Activated naive CD4-positive, alpha-beta T cell treated with anti-CD3 and anti-CD28 coated beads, Interleukin-2, amount 50 U/mL, for 72 hours (primary cell): ENCODE data around the gene STMN1. TPM values are rescaled to one million over a fixed set of nuclear protein-coding genes. Genes with fewer than 3 reads are reported as not detected.

Experiments
- ATAC-seq, 2 donors: fragments of 150-1000 bp; cut with Tn5 transposase; 2 replicates each; pipeline ENCODE4 v1.10.0; 2021; ENCODE audit warnings: mild to moderate bottlenecking in 2 of 2, moderate library complexity in 2 of 2
- DNase-seq, 2 donors: peaks; one replicate each; pipeline ENCODE4 v3.0.0; 2021 to 2022; ENCODE audit warnings: low spot score in 2 of 2
- H3K27ac Mint-ChIP-seq, 2 donors: one replicate each; pipeline ENCODE4 v1.8.0; 2022; ENCODE audit warnings: mild to moderate bottlenecking in 2 of 2, mixed read lengths in 2 of 2
- H3K36me3 Mint-ChIP-seq, 2 donors: one replicate each; pipeline ENCODE4 v1.8.0; 2022; ENCODE audit warnings: mixed read lengths in 2 of 2
- H3K9me3 Mint-ChIP-seq, 2 donors: one replicate each; pipeline ENCODE4 v1.8.0; 2022; ENCODE audit warnings: mixed read lengths in 2 of 2
- total RNA-seq, 2 donors: library from RNA; stranded (reverse); gene quantifications; one replicate each; pipeline ENCODE4 v1.2.3, GENCODE V29; 2022

Gene STMN1
- total RNA-seq, 2 donors from 2014 or later, result 495 to 786 TPM

DNA sequence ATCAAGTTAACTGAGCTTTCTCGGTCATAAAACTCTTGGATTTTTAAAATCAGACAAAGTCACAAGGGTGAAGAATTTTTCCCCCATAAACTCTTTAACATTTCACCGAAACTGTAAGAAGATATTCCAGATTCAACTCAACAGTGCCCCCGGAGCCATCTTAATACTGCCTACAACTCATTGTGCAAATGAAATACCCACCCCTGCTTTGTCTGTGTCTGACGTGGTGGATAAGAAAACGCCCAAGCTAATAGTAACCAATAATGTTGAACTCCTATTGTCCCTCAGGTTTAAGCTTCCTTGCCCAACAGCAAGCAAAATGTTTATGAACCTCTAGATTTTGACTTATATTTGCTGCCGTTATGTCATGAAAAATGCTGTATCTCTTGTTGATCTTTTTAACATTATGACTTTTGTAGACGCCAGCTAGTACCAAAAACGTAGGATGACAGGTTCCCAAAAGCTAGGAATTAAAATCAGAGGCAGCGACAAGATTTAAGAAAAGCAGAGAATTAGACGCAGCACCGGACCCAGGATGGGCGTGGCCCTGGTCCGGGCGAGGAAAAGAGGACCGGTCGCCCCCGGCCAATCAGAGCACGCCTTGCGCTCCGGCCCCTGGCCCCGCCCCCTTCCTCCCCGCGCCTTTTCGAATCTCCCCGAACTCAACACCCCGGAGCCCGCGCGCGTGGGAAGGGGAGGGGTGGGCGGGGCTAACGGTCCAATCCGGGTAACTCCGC, 1.1 kb downstream of the STMN1 start:
- Mint-ChIP-seq H3K36me3 (peaks cover 30 to 45% of the 10 kb centered on the region in 2 donors), H3K27ac (peak overlapping the region; percentile 81 to 94), H3K9me3 (no peaks in the 10 kb centered on the region)
- peak; percentile 90 to 93 for DNase-seq
- peak; percentile 82 to 88 for ATAC-seq

DNA sequence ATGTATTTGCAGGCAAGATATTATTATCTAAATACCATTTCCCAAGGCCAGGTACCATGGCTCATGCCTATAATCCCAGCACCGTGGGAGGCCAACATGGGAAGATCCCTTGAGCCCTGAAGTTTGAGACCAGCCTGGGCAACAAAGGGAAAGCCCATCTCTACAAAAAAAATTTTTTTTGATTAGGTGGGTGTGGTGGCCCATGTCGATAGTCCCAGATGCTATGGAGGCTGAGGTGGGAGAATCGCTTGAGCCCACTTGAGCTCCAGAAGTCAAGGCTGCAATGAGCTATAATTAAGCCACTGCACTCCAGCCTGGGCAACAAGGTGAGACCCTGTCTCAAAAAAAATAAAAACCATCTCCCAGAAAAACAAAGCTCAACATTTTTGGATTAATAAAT, 2.2 kb downstream of the STMN1 start:
- H3K27ac Mint-ChIP-seq, result no peak overlapping the region
- H3K36me3 Mint-ChIP-seq, result peaks cover 33 to 46% of the 10 kb centered on the region in 2 donors
- DNase-seq, result no peak
- no peak for ATAC-seq
- H3K9me3 Mint-ChIP-seq, result no peaks in the 10 kb centered on the region

DNA sequence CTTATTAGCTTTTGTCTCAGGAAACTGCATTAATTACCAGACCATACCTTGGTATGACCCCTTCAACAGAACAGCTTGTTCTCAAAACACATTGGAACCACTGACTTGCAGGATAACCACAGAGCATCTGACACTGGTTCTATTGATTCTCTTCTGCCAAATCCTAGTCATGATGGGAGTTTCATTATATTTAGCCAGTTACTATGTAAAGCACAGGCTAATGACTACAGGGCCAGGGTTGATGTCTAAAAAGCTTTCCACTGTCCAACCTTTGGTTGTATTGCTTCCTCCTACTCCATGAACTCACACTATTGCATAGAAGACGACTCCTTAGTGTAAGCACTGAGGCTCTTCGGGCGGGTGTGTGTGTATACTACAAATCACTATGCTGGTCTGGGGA, 3.8 kb downstream of the STMN1 start:
- H3K9me3 Mint-ChIP-seq, result no peaks in the 10 kb centered on the region
- DNase-seq (no peak), ATAC-seq (no peak)
- H3K36me3 Mint-ChIP-seq, result peaks cover 33 to 46% of the 10 kb centered on the region in 2 donors
- no peak overlapping the region for H3K27ac Mint-ChIP-seq

DNA sequence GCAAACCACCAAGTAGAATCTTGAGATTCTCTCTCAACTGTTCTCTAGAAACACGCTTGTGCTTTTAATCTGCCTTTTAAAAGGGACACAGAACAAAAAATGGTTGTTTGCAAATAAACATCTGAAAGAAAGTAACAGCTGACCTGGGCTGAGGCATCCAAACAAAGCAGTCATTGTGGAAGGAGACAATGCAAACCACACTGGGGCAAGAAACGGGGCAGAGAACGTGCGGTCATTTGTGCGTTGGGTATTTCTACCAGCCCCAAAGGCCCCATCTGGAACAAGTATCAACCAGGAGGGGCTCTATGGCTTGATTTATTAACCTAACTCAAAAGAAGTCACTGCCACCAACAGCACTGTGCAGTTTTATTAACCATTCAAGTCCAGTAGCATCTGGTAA, 6.0 kb downstream of the STMN1 start:
- H3K36me3 Mint-ChIP-seq, result peaks cover 31 to 45% of the 10 kb centered on the region in 2 donors
- no peaks in the 10 kb centered on the region for H3K9me3 Mint-ChIP-seq
- no peak overlapping the region for H3K27ac Mint-ChIP-seq
- no peak for ATAC-seq
- DNase-seq, result no peak

DNA sequence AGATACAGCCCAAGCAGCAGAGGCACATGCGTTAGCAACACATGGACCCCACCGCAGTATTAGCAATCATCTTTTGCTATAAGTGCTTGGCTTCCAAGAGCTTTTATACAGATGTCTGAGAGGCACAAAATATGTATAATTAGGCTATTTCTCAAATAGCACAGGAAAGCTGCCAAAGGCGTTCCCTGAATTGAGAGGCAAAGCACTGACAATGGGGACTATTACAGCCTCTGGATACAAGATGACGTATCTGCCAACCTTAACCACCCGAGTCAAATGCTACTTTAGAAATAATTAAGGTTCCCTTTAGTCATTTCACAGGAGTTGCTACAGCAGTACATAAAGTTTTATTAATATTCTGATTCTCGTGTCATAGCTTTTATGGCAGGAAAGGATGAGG, 6.4 kb downstream of the STMN1 start:
- DNase-seq (no peak), ATAC-seq (no peak)
- H3K36me3 Mint-ChIP-seq, result peaks cover 27 to 41% of the 10 kb centered on the region in 2 donors
- no peak overlapping the region for H3K27ac Mint-ChIP-seq
- no peaks in the 10 kb centered on the region for H3K9me3 Mint-ChIP-seq

DNA sequence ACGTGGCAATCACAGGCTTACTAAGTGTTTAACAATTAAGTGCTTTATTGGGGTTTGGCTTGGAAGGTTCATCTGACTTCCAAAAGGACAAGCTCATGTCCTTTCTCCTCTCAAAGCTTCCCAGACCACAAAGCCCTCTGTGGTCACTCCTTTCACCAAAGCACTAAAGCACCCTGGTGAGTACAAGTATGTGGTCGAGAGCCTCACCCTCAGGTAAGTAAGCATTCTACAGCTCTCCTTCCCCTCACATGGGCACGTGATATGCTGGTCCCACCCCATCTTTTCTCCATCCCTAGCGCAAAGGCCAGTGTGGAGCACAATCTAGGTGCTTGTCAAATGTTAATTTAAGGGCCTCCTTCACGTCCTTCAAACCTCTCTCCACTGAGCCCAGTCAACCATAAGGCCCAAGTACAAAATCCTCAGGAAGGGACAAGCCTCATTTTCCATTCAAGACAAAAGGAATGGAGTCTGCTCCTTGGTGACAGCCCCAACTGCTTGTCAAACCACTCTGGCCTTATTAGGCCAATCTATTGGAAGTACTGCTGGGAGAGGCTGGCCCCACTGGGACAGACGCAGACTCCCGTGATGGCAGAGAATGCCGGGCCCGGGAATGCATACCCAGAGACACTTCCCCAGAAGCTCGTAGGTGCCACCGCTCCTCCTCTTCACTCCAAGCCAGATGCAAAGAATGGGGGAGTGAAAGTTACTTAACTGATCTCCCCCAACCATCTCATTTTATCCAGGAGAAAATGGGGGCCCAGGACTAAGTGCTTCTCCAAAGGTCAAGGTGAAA, 7.8 kb downstream of the STMN1 start:
- no peak for ATAC-seq
- no peak for DNase-seq
- H3K27ac Mint-ChIP-seq, result peak overlapping the region in 1 of 2 donors; percentile 33
- H3K9me3 Mint-ChIP-seq, result no peaks in the 10 kb centered on the region
- peaks cover 19 to 27% of the 10 kb centered on the region in 2 donors for H3K36me3 Mint-ChIP-seq

DNA sequence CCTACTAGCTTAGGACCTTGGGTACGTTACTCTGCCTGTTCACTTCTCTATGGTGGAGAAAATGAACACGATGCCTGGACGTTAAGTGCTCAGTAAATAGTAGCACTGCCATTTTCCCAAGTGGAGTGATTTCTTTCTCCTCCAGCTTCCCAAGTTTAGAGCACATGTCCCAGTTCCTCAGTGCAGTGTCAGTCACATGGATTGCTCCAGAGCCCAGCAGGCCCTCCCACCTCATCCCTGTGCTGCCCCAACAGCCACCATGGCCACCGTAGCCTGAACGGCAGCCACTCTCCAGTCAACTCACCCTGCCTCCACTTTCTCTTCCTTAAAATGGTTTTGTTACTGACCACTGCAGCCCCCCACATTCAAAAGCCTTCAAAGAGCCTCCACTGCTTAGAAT, 8.5 kb downstream of the STMN1 start:
- Mint-ChIP-seq H3K27ac (no peak overlapping the region), H3K9me3 (no peaks in the 10 kb centered on the region), H3K36me3 (peaks cover 19 to 20% of the 10 kb centered on the region in 2 donors)
- ATAC-seq, result no peak
- no peak for DNase-seq

DNA sequence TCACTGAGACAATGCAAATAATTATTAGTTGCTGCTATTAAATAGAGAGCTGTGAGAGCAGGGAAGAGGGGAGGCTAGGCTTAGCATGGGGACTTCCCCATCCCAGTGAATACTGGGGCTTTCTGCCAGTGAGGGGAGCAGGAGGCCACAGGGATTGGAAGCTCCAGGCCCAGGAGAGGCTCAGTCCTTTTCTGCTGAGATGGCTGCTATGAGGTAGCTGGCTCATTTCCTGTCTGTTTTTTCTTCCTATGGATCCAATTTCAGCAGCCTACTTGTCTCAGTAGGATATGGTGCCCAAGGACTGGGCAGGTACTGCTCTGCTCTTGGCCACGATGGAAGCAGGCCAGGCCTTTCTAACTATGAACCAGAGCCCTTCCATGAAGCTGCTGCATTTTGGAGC, 10.0 kb downstream of the STMN1 start:
- Mint-ChIP-seq H3K27ac (no peak overlapping the region), H3K9me3 (no peaks in the 10 kb centered on the region)

DNA sequence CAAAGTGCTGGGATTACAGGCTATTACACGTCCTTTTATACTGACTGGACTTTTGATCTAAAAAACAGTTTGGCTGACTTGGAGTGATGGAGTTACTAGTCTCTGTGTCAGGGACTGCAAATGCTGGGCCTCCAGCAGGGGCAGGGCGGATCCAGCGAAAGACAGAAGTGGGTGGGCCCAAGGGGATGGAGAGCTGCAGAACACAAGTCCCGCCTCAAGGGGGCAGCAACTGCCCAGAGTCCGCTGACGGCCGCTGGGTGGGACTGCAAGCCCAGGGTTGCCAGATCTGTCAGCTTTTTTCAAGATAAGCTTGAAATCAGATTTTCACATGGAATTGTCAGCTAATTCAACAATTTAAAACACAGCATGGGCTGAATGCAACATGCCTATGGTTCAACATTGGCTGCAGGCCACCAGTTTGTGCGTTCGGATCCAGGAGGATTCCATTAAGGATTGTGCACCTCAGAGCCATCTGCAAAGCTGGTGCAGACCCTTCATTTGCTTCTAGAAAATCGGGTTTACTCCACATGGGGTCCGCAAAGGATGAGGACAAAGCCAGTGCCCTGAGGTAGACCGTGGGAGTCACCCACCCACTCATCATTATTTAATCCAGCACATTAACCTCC, 10.7 kb downstream of the STMN1 start:
- ATAC-seq, result peak; percentile 91 to 95
- no peaks in the 10 kb centered on the region for H3K9me3 Mint-ChIP-seq

More for the DNA sequence above, 10.0 kb downstream of the STMN1 start:
- DNase-seq (no peak), ATAC-seq (peak in 1 of 2 donors; percentile 8)
- H3K36me3 Mint-ChIP-seq, result peaks cover 10 to 12% of the 10 kb centered on the region in 2 donors

DNA sequence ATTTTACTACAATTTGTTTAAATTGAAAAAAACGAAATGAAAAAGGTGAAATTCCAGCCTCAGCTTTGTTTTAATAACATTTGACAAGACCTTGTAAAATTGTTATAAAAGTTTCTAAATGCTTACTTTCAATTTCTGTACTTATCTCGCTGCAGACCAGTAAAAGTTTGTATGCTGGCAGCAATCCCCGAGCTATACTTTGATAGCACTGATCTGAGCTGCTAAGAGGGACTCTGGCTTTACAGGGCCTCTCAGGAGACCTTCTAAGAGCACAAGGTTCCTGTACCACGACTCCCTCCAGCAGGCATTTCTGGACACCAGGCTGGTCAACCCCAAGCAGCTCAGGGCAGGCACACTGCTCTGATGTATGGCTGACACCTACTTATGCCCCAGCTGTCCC, 13.1 kb downstream of the STMN1 start:
- Mint-ChIP-seq H3K36me3 (no peaks in the 10 kb centered on the region), H3K9me3 (no peaks in the 10 kb centered on the region), H3K27ac (no peak overlapping the region)
- ATAC-seq (no peak), DNase-seq (no peak)

More for the DNA sequence above, 10.7 kb downstream of the STMN1 start:
- DNase-seq, result peak; percentile 84 to 89
- peaks cover 4 to 6% of the 10 kb centered on the region in 2 donors for H3K36me3 Mint-ChIP-seq
- peak overlapping the region in 1 of 2 donors; percentile 42 for H3K27ac Mint-ChIP-seq

DNA sequence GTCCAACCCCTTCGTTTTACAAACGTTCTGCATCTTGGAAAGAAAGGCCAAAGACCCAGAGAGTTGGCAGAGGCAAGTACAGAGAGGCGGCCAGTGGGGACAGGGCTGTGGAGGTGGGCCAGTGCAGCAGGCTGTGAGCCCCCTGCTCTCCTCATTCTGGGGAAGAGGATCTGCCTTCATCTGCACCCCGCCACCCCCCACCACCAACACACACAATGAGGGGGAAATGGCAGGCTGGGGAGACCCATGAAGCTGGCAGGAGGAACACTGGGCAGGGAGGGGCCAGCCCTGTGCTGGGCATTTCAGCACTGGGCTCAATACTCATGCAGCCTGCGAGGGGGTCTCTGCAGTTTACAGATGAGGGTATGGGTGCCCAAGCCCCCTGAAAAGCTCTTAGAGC, 14.6 kb downstream of the STMN1 start:
- no peak for ATAC-seq
- H3K36me3 Mint-ChIP-seq, result no peaks in the 10 kb centered on the region
- DNase-seq, result no peak
- H3K9me3 Mint-ChIP-seq, result no peaks in the 10 kb centered on the region
- no peak overlapping the region for H3K27ac Mint-ChIP-seq

DNA sequence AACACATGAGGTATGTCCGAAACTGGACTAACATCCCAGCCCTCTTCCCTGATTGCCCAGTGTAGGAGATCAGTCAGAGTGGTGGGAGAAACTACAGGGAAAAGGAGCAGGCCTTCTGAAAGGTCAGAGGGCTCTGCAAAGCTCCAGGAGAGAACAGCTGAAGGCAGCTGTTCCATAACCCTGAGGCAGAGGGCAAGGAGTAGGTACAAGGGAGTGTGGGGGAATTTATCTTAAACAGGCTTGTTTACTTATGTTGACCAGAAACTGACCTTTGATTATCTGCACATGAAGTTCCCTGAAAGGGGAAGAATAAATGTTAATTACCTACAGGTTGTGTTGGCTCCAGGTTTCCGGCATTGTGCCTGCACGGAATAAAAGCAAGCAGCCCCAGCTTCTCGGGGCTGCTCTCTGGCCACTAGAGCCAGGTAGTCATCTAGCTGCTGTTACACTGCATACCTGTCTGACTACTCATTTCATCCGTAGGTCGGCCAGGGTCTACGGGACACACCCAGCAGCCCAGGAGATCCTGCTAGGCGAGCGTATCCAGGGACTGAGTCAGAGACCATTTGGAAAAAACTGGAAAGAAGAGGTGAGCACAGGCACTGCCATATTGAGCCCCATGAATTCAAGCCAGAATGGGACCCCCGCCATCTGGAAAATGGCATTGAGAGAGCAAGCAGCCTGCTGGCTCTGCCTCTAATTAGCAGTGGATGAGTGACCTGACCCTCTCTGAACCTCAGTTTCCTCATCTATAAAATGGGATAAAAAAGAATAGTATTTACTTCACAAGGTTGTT, 15.8 kb downstream of the STMN1 start:
- DNase-seq, result no peak
- H3K36me3 Mint-ChIP-seq, result no peaks in the 10 kb centered on the region
- no peaks in the 10 kb centered on the region for H3K9me3 Mint-ChIP-seq
- H3K27ac Mint-ChIP-seq, result no peak overlapping the region
- ATAC-seq, result no peak

DNA sequence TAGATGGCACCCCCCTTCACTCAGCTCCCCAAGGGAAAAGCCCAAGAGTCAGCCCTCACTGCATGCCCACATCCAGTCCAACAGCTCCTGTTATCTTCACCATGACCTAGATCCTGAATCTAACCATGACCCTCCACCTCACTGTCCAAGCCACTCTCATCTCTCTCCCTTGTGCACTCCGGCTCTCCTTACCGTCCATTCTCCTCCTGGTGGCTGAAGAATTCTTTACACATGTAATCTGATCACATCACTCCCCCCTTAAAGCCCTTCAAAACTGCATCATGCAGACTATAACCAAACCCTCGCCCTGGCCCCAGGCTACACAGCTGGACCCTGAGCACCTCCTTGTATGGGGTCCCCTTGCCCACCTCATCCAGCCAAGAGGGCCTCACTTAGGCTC, 16.7 kb downstream of the STMN1 start:
- no peaks in the 10 kb centered on the region for H3K9me3 Mint-ChIP-seq
- H3K27ac Mint-ChIP-seq, result no peak overlapping the region
- ATAC-seq, result peak in 1 of 2 donors; percentile 25
- no peaks in the 10 kb centered on the region for H3K36me3 Mint-ChIP-seq
- no peak for DNase-seq

DNA sequence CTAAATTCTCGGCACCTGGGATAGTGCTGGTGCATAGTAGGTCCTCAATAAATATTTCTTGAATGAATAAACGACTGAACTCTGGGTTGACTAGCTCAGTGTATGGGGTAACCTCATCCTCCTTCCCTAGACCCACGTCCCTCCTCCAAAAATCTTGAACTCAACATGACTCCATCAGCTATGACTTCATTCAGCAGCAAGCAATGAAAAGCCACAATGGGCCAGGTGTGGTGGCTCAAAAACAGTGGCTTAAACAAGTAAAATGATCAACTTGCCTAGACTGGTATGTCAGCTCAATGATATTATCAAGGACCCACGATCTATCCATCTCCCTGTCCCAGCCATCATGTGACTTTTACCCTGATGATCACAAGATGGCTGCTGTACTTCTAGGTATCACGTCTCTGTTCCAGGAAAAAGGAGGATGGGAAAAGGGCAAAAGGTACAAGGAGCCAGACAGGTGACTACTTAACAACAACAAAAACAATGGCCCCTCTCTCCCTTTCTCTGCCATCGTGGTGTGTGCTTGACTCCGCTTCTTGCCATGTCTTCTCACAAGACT, 17.7 kb downstream of the STMN1 start:
- no peak for DNase-seq
- Mint-ChIP-seq H3K36me3 (no peaks in the 10 kb centered on the region), H3K27ac (no peak overlapping the region), H3K9me3 (no peaks in the 10 kb centered on the region)
- ATAC-seq, result no peak

DNA sequence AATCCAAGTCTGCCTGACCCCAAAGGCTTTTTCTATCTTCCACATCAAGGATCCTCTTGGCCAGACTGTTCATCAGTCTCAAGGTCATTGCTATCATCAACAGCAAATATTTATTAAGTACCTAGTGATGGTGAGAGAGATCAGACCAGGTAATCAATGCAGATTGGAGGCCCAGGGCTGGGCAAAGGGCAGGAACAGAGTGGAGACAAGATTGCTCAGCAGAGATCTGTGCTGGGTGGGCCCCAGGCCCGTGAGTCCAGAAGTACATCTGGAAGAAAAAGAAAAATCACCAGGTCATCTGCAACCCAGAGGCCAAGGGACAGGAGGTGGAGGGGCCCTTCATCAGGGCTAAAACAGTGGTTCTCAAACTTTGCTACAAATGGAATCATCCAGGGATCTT, 20.6 kb downstream of the STMN1 start:
- H3K9me3 Mint-ChIP-seq, result no peaks in the 10 kb centered on the region
- no peak overlapping the region for H3K27ac Mint-ChIP-seq
- DNase-seq (no peak), ATAC-seq (no peak)
- no peaks in the 10 kb centered on the region for H3K36me3 Mint-ChIP-seq

DNA sequence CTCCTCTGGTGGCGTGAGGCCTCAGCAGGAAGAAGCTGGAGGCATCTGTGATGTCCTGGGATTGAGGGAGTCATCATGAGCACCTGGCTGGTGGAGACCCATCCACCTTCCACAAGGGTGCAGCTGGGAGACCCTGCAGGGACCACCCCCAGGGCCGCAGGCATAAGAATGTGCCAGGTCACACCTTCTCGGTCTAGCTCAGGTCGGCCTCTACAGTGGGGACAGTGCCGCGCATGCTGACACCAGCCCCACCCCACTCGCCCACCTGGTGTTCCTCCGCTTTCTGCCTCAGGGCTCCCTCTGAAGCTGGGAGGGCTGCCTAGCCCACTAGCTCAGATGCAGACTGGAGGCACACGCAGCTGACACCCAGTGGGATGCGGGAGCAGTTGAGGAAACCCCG, 25.0 kb downstream of the STMN1 start:
- DNase-seq, result no peak
- Mint-ChIP-seq H3K27ac (no peak overlapping the region), H3K36me3 (no peaks in the 10 kb centered on the region), H3K9me3 (no peaks in the 10 kb centered on the region)
- ATAC-seq, result no peak
